Activated CD8-positive, alpha-beta memory T cell treated with anti-CD3 and anti-CD28 coated beads for 4 hours (primary cell): Measurements from ENCODE around the gene NR3C2.
"Not testable (repeated sequence)": the region's sequence is repeated elsewhere in the genome, so short reads cannot be mapped to it uniquely, and the experiment has no call there.

Experiments used
- DNase-seq, 2 donors: peaks; one replicate each; pipeline ENCODE4 v3.0.0-alpha.2; 2020; ENCODE audit warnings: low read depth in 2 of 2

The NR3C2 gene

GRCh38 chr4:148222991-148223660 is 219.1 kb downstream of the NR3C2 start:
- no peak for DNase-seq

- no peak for DNase-seq
These were observed 225.1 kb downstream of the NR3C2 start for GRCh38 chr4:148216866-148217814.

GRCh38 chr4:148216321-148216720 is 225.9 kb downstream of the NR3C2 start:
- no peak for DNase-seq

GRCh38 chr4:148215202-148215601 is 227.0 kb downstream of the NR3C2 start:
- no peak for DNase-seq

GRCh38 chr4:148214529-148215166 is 227.6 kb downstream of the NR3C2 start:
- DNase-seq = no peak

- DNase-seq = no peak
These were observed 230.7 kb downstream of the NR3C2 start for GRCh38 chr4:148211533-148211932.

- no peak for DNase-seq
These were observed 231.6 kb downstream of the NR3C2 start for GRCh38 chr4:148210661-148211060.

- no peak for DNase-seq
These were observed 235.1 kb downstream of the NR3C2 start for GRCh38 chr4:148207068-148207467.

- DNase-seq = no peak
These were observed 236.7 kb downstream of the NR3C2 start for GRCh38 chr4:148205476-148205875.

GRCh38 chr4:148204892-148205291 is 237.3 kb downstream of the NR3C2 start:
- no peak for DNase-seq

- DNase-seq = no peak
These were observed 238.0 kb downstream of the NR3C2 start for GRCh38 chr4:148204171-148204570.

GRCh38 chr4:148203056-148203898 is 238.9 kb downstream of the NR3C2 start:
- DNase-seq = no peak

GRCh38 chr4:148200960-148201359 is 241.3 kb downstream of the NR3C2 start:
- no peak for DNase-seq

- no peak for DNase-seq
These were observed 246.1 kb downstream of the NR3C2 start for GRCh38 chr4:148196164-148196563.

GRCh38 chr4:148192526-148192925 is 249.7 kb downstream of the NR3C2 start:
- DNase-seq = no peak

- DNase-seq = not testable (repeated sequence)
These were observed 254.6 kb downstream of the NR3C2 start for GRCh38 chr4:148187454-148188222.

GRCh38 chr4:148184922-148185321 is 257.3 kb downstream of the NR3C2 start:
- no peak for DNase-seq

- DNase-seq = no peak
These were observed 259.8 kb downstream of the NR3C2 start for GRCh38 chr4:148182230-148182911.

GRCh38 chr4:148173397-148174017 is 268.7 kb downstream of the NR3C2 start:
- no peak for DNase-seq

GRCh38 chr4:148171596-148171995 is 270.6 kb downstream of the NR3C2 start:
- DNase-seq = no peak
